Measurements from ENCODE around the gene CPM.

The CPM gene

DNA sequence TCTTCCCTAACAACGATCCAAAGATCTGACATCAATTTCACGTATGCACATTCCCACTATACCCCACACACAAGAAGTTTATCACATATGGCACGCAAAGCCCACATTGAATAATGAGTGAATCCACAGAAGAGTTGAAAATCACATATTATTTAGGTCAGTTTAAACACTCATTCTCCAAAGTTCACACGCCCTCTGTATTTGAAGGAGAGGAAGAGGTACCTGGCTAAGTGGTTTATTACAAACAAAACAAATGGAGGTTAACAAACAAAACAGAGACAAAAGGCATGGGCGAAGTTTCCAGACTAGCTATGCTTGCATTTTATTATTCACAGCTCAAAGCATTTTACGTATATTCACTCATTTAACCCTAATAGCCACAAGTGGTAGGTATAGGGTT is 41.8 kb downstream of the CPM start:
- no peak for DNase-seq
- Histone ChIP-seq H3K4me3 (ENCODE audit: low read depth, low read length) (no peak overlapping the region), H3K36me3 (no peaks in the 10 kb centered on the region), H3K9me3 (no peaks in the 10 kb centered on the region), H3K4me1 (no peaks in the 10 kb centered on the region), H3K27me3 (peaks cover 3% of the 10 kb centered on the region; the same call in 1 of the 2 replicates)
- TF ChIP-seq, protein P1, sequence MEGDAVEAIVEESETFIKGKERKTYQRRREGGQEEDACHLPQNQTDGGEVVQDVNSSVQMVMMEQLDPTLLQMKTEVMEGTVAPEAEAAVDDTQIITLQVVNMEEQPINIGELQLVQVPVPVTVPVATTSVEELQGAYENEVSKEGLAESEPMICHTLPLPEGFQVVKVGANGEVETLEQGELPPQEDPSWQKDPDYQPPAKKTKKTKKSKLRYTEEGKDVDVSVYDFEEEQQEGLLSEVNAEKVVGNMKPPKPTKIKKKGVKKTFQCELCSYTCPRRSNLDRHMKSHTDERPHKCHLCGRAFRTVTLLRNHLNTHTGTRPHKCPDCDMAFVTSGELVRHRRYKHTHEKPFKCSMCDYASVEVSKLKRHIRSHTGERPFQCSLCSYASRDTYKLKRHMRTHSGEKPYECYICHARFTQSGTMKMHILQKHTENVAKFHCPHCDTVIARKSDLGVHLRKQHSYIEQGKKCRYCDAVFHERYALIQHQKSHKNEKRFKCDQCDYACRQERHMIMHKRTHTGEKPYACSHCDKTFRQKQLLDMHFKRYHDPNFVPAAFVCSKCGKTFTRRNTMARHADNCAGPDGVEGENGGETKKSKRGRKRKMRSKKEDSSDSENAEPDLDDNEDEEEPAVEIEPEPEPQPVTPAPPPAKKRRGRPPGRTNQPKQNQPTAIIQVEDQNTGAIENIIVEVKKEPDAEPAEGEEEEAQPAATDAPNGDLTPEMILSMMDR (IDR thresholded peaks at IDR 0.05; ENCODE audit: low read depth, low read length) = no peak

- H3K27me3 ChIP-seq = peaks cover 3% of the 10 kb centered on the region; the same call in 1 of the 2 replicates
- TF ChIP-seq, protein P1 (IDR thresholded peaks at IDR 0.05; ENCODE audit: low read depth, low read length) = no peak
- no peaks in the 10 kb centered on the region for H3K4me1 ChIP-seq
- no peaks in the 10 kb centered on the region for H3K36me3 ChIP-seq
- no peak for DNase-seq
- H3K9me3 ChIP-seq = no peaks in the 10 kb centered on the region
- H3K4me3 ChIP-seq (ENCODE audit: low read depth, low read length) = no peak overlapping the region
These were observed 42.3 kb downstream of the CPM start for GRCh38 chr12:68890701-68891113.

DNA sequence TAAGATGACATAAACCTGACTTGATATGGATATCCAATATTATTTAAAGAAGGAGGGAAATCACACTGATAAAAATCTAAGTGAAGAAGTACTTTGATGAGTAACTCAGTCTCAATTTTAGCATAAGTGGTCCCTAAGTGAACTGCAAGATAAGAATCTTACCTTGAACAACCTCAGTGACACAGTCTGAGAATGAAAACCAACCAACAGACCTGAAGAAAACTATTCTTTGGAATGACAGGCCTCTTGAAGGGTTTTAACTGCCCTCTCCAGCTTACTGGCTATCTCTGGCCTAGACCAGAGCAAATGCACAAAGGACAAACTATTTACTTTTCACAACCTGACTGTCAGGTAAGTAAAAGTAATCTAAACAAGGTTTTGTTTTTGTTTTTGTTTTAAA is 44.7 kb downstream of the CPM start:
- peaks cover 5% of the 10 kb centered on the region; the same call in 1 of the 2 replicates for H3K27me3 ChIP-seq
- no peaks in the 10 kb centered on the region for H3K9me3 ChIP-seq
- no peak overlapping the region for H3K4me3 ChIP-seq (ENCODE audit: low read depth, low read length)
- H3K4me1 ChIP-seq = no peaks in the 10 kb centered on the region
- TF ChIP-seq, protein P1 (IDR thresholded peaks at IDR 0.05; ENCODE audit: low read depth, low read length) = no peak
- no peak for DNase-seq
- H3K36me3 ChIP-seq = no peaks in the 10 kb centered on the region

GRCh38 chr12:68887641-68888040 is 45.3 kb downstream of the CPM start:
- H3K36me3 ChIP-seq = no peaks in the 10 kb centered on the region
- no peak for DNase-seq
- H3K4me1 ChIP-seq = no peaks in the 10 kb centered on the region
- TF ChIP-seq, protein P1 (IDR thresholded peaks at IDR 0.05; ENCODE audit: low read depth, low read length) = no peak
- no peaks in the 10 kb centered on the region for H3K9me3 ChIP-seq
- peaks cover 5% of the 10 kb centered on the region; the same call in 1 of the 2 replicates for H3K27me3 ChIP-seq
- no peak overlapping the region for H3K4me3 ChIP-seq (ENCODE audit: low read depth, low read length)

DNA sequence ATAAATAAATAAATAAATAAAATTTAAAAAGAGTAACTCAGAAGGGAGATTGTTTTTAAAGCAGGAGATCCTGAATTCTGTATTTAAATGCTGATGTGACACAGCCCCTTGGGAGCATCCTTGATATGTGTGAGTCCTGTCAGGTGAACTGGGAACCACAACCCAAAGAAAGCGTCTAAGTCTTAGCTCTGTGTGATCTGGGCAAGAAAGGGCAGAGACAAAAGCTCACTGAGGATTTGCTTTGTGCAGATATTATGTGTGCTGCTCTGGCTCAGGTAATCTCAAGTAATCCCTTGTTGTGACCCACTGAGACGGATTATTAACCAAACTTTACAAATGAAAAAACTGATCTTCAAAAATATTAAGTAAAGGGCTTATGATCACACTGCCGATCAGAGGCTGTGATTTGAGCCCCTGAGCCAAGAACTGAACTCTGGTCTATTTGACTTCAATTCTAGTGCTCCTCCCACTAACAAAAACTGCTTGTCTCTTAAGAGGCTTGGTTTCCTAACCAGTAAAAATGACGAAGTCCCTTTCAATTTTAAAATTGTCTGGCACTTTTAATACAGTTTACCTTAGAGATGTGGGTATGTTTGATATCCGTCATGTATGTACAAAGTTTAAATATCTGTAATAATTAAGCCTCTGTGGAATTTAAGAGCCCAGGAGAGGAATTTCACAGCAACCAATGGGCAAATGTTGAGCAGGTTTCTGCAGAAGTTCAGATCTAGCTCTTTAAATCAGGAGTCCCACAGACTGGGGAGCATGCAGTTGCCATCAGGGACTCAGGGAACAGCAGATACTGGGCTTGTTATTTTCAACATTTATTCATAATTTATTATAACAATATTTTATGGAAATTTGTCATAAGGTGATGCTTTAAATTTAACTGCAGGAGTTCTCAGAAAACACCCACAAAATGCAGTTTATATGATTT is 46.1 kb downstream of the CPM start:
- no peak for DNase-seq
- TF ChIP-seq, protein P1 (IDR thresholded peaks at IDR 0.05; ENCODE audit: low read depth, low read length) = no peak
- Histone ChIP-seq H3K4me1 (no peaks in the 10 kb centered on the region), H3K27me3 (peaks cover 5% of the 10 kb centered on the region; the same call in 1 of the 2 replicates), H3K36me3 (no peaks in the 10 kb centered on the region), H3K4me3 (ENCODE audit: low read depth, low read length) (no peak overlapping the region), H3K9me3 (no peaks in the 10 kb centered on the region)

- no peak overlapping the region for H3K4me3 ChIP-seq (ENCODE audit: low read depth, low read length)
- no peaks in the 10 kb centered on the region for H3K4me1 ChIP-seq
- no peaks in the 10 kb centered on the region for H3K36me3 ChIP-seq
- peaks cover 2% of the 10 kb centered on the region; the same call in 1 of the 2 replicates for H3K27me3 ChIP-seq
- DNase-seq = no peak
- TF ChIP-seq, protein P1 (IDR thresholded peaks at IDR 0.05; ENCODE audit: low read depth, low read length) = no peak
- H3K9me3 ChIP-seq = no peaks in the 10 kb centered on the region
These were observed 47.6 kb downstream of the CPM start for GRCh38 chr12:68885381-68885780.
